T-helper 2 cell treated with Interferon-gamma antibody and Interleukin-4, amounts not matched to agents 5 μg/mL and 100 μg/mL, for 36 hours (primary cell): ENCODE measurements around the gene PTX3.

ENCODE experiments used
- DNase-seq: peaks from one replicate; pipeline ENCODE4 v3.0.0; 2021; ENCODE audit warnings: low spot score
- H3K27ac Mint-ChIP-seq: one replicate; pipeline ENCODE4 v1.8.0; 2021; ENCODE audit warnings: mild to moderate bottlenecking, mixed read lengths
- H3K27me3 Mint-ChIP-seq: one replicate; pipeline ENCODE4 v1.8.0; 2021; ENCODE audit warnings: low read depth, mixed read lengths
- H3K36me3 Mint-ChIP-seq: one replicate; pipeline ENCODE4 v1.8.0; 2021; ENCODE audit warnings: low read depth, mixed read lengths
- H3K4me1 Mint-ChIP-seq: one replicate; pipeline ENCODE4 v1.8.0; 2021; ENCODE audit warnings: low read depth, mixed read lengths
- H3K4me3 Mint-ChIP-seq: one replicate; pipeline ENCODE4 v1.8.0; 2022; ENCODE audit warnings: mild to moderate bottlenecking, moderate library complexity, mixed read lengths
- H3K9me3 Mint-ChIP-seq: one replicate; pipeline ENCODE4 v1.8.0; 2021; ENCODE audit warnings: mixed read lengths

PTX3 gene

DNA sequence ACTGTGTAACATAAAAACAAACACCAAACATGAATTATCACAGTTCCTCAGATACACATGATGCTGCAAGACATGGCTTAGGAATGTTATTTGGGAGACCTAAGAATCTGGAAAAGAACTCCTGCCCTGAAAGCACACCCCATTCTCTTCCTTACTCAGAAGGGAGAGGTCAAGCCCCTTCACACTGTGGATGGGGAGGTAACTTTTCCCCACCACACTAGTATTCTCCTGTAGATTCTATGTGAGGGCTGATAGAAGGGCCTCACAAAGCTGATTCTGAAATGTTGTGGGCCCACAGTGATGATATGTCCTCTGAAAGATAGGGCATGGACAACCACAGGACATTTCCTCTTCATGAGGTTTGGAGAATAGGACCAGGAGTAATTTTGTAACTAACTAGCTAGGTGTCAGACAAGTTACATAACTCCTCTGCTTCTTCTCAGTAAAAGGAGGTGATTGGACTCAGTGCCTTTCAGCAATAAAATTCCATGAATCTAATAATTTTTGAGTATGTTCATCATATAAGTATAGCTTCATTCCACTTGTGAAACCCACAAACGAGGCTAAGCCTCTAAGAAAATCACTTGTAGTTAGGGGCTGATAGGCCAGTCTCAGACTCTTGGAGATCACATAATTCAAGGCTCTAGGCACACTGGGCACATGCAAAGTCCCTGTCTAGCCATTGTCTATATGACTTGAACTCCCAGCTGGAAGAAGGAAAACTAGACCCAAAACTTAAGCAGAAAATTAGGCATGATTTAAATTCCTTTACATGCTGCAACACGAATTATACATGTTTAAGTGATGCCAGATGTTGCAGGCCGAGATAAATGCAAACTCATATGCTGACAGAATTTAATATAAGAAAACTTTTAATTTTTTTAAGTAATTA, 7.5 kb downstream of the PTX3 start:
- no peak for DNase-seq
- Mint-ChIP-seq H3K4me3 (no peak overlapping the region), H3K27me3 (peaks cover 6% of the 10 kb centered on the region), H3K4me1 (no peaks in the 10 kb centered on the region), H3K9me3 (no peaks in the 10 kb centered on the region), H3K36me3 (no peaks in the 10 kb centered on the region), H3K27ac (no peak overlapping the region)

DNA sequence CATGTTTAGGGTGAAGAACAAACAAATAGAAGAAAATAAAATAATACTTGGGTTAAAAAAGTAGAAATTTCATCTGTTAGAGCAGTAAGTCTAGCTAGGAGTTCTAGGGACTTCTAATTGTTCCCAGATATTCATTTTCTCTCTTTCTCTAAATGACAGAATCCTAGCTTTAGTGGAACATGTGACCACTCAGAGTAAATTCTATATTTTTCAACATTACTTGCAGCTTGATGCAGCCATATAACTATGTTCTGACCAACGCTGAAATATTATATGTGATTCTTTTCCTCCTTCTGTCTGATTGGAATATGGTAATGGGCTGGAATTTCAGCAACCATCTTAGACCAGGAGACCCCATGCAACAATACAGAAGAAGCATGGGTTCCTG, 8.1 kb downstream of the PTX3 start:
- Mint-ChIP-seq H3K4me3 (no peak overlapping the region), H3K4me1 (no peaks in the 10 kb centered on the region), H3K27me3 (peaks cover 3% of the 10 kb centered on the region), H3K9me3 (no peaks in the 10 kb centered on the region), H3K27ac (no peak overlapping the region), H3K36me3 (no peaks in the 10 kb centered on the region)
- no peak for DNase-seq

DNA sequence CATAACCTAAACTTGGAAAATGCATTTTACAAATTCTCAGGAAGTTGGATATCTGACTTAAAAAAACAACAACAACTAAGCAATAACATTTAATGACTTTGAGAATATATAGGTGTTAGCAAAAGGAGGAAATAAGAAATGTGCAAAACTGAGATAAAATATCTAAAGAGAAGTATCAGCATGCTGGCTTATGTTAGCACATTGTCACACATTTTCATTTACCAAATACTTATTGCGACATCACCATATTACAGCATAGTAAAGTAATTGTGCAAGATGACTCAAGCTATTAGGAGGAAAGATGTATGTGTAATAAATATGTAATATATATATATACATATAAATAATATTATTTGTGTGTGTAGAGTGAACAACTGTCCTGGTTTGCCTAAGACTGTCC, 9.2 kb downstream of the PTX3 start:
- Mint-ChIP-seq H3K4me1 (no peaks in the 10 kb centered on the region), H3K4me3 (no peak overlapping the region), H3K27me3 (peaks cover 4% of the 10 kb centered on the region), H3K36me3 (no peaks in the 10 kb centered on the region), H3K9me3 (no peaks in the 10 kb centered on the region), H3K27ac (no peak overlapping the region)
- no peak for DNase-seq

- no peak for DNase-seq
- H3K27me3 Mint-ChIP-seq = peaks cover 11% of the 10 kb centered on the region
- H3K4me1 Mint-ChIP-seq = no peaks in the 10 kb centered on the region
- no peak overlapping the region for H3K4me3 Mint-ChIP-seq
- H3K9me3 Mint-ChIP-seq = no peaks in the 10 kb centered on the region
- H3K36me3 Mint-ChIP-seq = no peaks in the 10 kb centered on the region
- H3K27ac Mint-ChIP-seq = no peak overlapping the region
Measured at GRCh38 chr3:157447026-157447694, 10.5 kb downstream of the PTX3 start.

DNA sequence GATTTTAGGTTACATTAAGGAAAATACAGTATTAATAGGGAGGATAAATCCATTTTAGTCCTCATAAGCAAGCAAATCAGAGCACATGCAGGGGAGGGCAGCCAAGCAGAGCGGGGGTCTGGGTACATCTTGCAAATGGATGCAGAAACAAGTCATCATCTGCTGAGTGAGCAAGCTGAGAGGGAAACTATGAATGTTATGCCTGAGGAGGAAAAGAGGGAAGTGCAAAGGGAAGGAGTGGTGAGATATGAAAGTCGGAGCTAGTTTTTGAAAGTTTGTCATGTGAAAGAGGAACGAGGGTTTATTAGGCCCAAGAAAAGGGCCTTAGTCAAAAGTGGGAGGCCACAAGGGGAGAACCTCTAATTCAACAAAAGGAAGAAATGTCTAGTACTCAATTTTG, 15.4 kb downstream of the PTX3 start:
- Mint-ChIP-seq H3K36me3 (no peaks in the 10 kb centered on the region), H3K4me3 (no peak overlapping the region), H3K27ac (no peak overlapping the region), H3K4me1 (no peaks in the 10 kb centered on the region), H3K27me3 (peaks cover 19% of the 10 kb centered on the region), H3K9me3 (no peaks in the 10 kb centered on the region)
- DNase-seq = no peak

DNA sequence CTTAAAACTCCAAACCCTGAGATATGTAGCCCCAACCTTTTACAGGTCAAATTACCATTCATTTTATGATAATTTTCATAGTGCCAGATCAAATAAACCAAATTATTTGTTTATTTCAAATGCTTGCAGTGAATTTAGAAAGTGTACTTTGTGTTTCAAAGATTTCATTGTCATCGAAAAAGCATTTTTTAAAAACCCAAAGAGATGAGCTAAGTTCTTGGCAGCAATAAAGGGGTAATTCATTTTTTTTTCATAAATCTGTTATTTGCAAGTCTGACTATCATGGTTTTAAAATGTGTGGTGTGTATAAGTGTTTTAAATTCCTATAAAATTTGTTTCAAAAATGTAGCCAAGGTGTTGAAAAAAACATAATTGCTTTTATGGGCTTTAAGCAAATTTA, 17.2 kb downstream of the PTX3 start:
- peaks cover 19% of the 10 kb centered on the region for H3K27me3 Mint-ChIP-seq
- no peaks in the 10 kb centered on the region for H3K4me1 Mint-ChIP-seq
- no peak overlapping the region for H3K4me3 Mint-ChIP-seq
- DNase-seq = no peak
- H3K27ac Mint-ChIP-seq = no peak overlapping the region
- no peaks in the 10 kb centered on the region for H3K36me3 Mint-ChIP-seq
- H3K9me3 Mint-ChIP-seq = no peaks in the 10 kb centered on the region

- no peak for DNase-seq
- Mint-ChIP-seq H3K4me1 (no peaks in the 10 kb centered on the region), H3K27me3 (peaks cover 4% of the 10 kb centered on the region), H3K27ac (no peak overlapping the region), H3K4me3 (no peak overlapping the region), H3K36me3 (no peaks in the 10 kb centered on the region), H3K9me3 (no peaks in the 10 kb centered on the region)
Measured at GRCh38 chr3:157459706-157460105, 23.1 kb downstream of the PTX3 start.

- H3K27me3 Mint-ChIP-seq = peaks cover 3% of the 10 kb centered on the region
- H3K27ac Mint-ChIP-seq = no peak overlapping the region
- H3K4me1 Mint-ChIP-seq = no peaks in the 10 kb centered on the region
- no peak overlapping the region for H3K4me3 Mint-ChIP-seq
- no peaks in the 10 kb centered on the region for H3K9me3 Mint-ChIP-seq
- no peaks in the 10 kb centered on the region for H3K36me3 Mint-ChIP-seq
- no peak for DNase-seq
Measured at GRCh38 chr3:157460253-157460652, 23.6 kb downstream of the PTX3 start.

GRCh38 chr3:157463816-157464215, 27.2 kb downstream of the PTX3 start:
- Mint-ChIP-seq H3K9me3 (no peaks in the 10 kb centered on the region), H3K27me3 (peaks cover 3% of the 10 kb centered on the region), H3K4me3 (no peak overlapping the region), H3K4me1 (no peaks in the 10 kb centered on the region), H3K27ac (no peak overlapping the region), H3K36me3 (no peaks in the 10 kb centered on the region)
- no peak for DNase-seq

- Mint-ChIP-seq H3K36me3 (no peaks in the 10 kb centered on the region), H3K27ac (no peak overlapping the region), H3K4me3 (no peak overlapping the region), H3K27me3 (peaks cover 3% of the 10 kb centered on the region), H3K4me1 (no peaks in the 10 kb centered on the region), H3K9me3 (no peaks in the 10 kb centered on the region)
- no peak for DNase-seq
Measured at GRCh38 chr3:157464321-157464720, 27.7 kb downstream of the PTX3 start.

DNA sequence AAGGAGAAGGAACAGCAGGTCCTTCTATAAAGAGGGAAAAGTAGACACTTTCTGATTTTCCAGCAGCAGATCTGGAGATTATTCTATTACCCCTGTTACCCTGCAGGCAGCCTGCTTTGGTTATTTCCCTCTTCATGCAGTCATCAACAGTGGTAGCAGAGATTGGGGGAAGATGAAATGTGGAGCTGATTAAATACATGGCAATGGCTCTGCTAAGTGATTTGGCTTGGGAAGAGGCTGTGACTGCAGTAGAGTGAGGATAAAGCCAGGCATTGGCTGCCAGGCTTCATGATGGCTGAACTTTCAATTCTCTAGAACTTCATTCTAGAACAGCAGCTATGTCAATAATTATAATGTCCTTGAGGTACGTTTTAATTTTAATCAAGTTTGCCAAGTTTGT, 29.1 kb downstream of the PTX3 start:
- Mint-ChIP-seq H3K27ac (no peak overlapping the region), H3K9me3 (no peaks in the 10 kb centered on the region), H3K36me3 (no peaks in the 10 kb centered on the region), H3K4me3 (no peak overlapping the region), H3K27me3 (no peaks in the 10 kb centered on the region), H3K4me1 (no peaks in the 10 kb centered on the region)
- DNase-seq = no peak

GRCh38 chr3:157467200-157467599, 30.6 kb downstream of the PTX3 start:
- Mint-ChIP-seq H3K4me3 (no peak overlapping the region), H3K9me3 (no peaks in the 10 kb centered on the region), H3K36me3 (no peaks in the 10 kb centered on the region), H3K27ac (no peak overlapping the region), H3K4me1 (no peaks in the 10 kb centered on the region), H3K27me3 (no peaks in the 10 kb centered on the region)
- DNase-seq = no peak

- DNase-seq = no peak
- Mint-ChIP-seq H3K36me3 (no peaks in the 10 kb centered on the region), H3K27me3 (no peaks in the 10 kb centered on the region), H3K4me3 (no peak overlapping the region), H3K4me1 (no peaks in the 10 kb centered on the region), H3K27ac (no peak overlapping the region), H3K9me3 (no peaks in the 10 kb centered on the region)
Measured at GRCh38 chr3:157469561-157470294, 33.1 kb downstream of the PTX3 start.

- no peaks in the 10 kb centered on the region for H3K27me3 Mint-ChIP-seq
- H3K36me3 Mint-ChIP-seq = no peaks in the 10 kb centered on the region
- no peak overlapping the region for H3K4me3 Mint-ChIP-seq
- H3K27ac Mint-ChIP-seq = no peak overlapping the region
- no peak for DNase-seq
- no peaks in the 10 kb centered on the region for H3K4me1 Mint-ChIP-seq
- no peaks in the 10 kb centered on the region for H3K9me3 Mint-ChIP-seq
Measured at GRCh38 chr3:157471064-157471463, 34.4 kb downstream of the PTX3 start.
